Thyroid gland (tissue), 4 donors: ENCODE measurements around the gene MTUS2. TPM values are rescaled to one million over a fixed set of nuclear protein-coding genes. Genes with fewer than 3 reads are reported as not detected.

Experiments
- DNase-seq, 2 donors: peaks; one replicate each; pipeline ENCODE4 v3.0.0-alpha.2; 2019
- H3K27ac ChIP-seq, 3 donors: fragments of 200-600 bp; sonication (generic); 1 replicate in 2 of 3; 2 replicates in 1 of 3; pipeline ENCODE4 v1.5.1; 2016 to 2019; ENCODE audit warnings: mild to moderate bottlenecking in 1 of 3, moderate library complexity in 1 of 3
- H3K27me3 ChIP-seq: fragments of 200-600 bp; sonication (generic); one replicate; pipeline ENCODE4 v1.5.1; 2019
- H3K36me3 ChIP-seq, 2 donors: fragments of 200-600 bp; sonication (generic); one replicate each; pipeline ENCODE4 v1.5.1; 2016 to 2019
- H3K4me1 ChIP-seq, 2 donors: fragments of 200-600 bp; sonication (generic); one replicate each; pipeline ENCODE4 v1.5.1; 2017 to 2019
- H3K4me3 ChIP-seq, 3 donors: fragments of 200-600 bp; sonication (generic); replicated peaks in 1 of 3; 1 replicate in 2 of 3; 2 replicates in 1 of 3; pipeline ENCODE4 v1.5.1; 2016; ENCODE audit warnings: mild to moderate bottlenecking in 1 of 3
- H3K9me3 ChIP-seq: fragments of 200-600 bp; sonication (generic); one replicate; pipeline ENCODE4 v1.5.1; 2017
- CTCF ChIP-seq, 6 experiments: fragments of 200-600 bp in 3 of 6; fragments of 450-650 bp in 3 of 6; sonication (generic) in 3 of 6; IDR thresholded peaks; one replicate each; pipeline ENCODE4 v1.5.1; 2016 to 2019; ENCODE audit warnings: antibody characterized with exemption in 6 of 6, mild to moderate bottlenecking in 2 of 6, inconsistent platforms in 1 of 6, moderate library complexity in 1 of 6
- POLR2A ChIP-seq, 2 donors: fragments of 450-650 bp; IDR thresholded peaks; one replicate each; pipeline ENCODE4 v1.6.1; 2017; ENCODE audit warnings: antibody characterized with exemption in 2 of 2, mild to moderate bottlenecking in 2 of 2, moderate library complexity in 1 of 2
- WGBS, 2 donors: methylation state at CpG; one replicate each; pipeline ENCODE4 v1.1.5; 2017; 5-methylcytosine and 5-hydroxymethylcytosine counted together
- intact Hi-C: fragments of 100-400 bp; cut with DNase I; formaldehyde crosslinking; loops from one replicate; pipeline ENCODE4 v1.15.1; 2023
- total RNA-seq, 4 donors: library from RNA; depleted of rRNA; stranded (reverse); fragments of >200 nt; gene quantifications; one replicate each; pipeline ENCODE4 v1.2.3, GENCODE V29; 2016

Gene MTUS2
- total RNA-seq, 4 donors from 2014 or later = 0.98 to 1.5 (median 1.1) TPM

- TF ChIP-seq POLR2A (IDR thresholded peaks at IDR 0.05) (no peak), CTCF (IDR thresholded peaks at IDR 0.05) (peak in 3 of 6 experiments; percentile 28 to 53 (median 50))
- no peaks in the 10 kb centered on the region for H3K36me3 ChIP-seq
- intact Hi-C loops = loop anchor here (10.0 kb wide), 1 partner anchor 545 kb away; no protein-coding TSS in a partner anchor
- H3K27me3 ChIP-seq = no peaks in the 10 kb centered on the region
- H3K4me3 ChIP-seq = no peak overlapping the region
- peak; percentile 49 to 50 for DNase-seq
- H3K9me3 ChIP-seq = no peaks in the 10 kb centered on the region
- peaks cover 4 to 7% of the 10 kb centered on the region in 2 donors for H3K4me1 ChIP-seq
- H3K27ac ChIP-seq = no peak overlapping the region
- 0% methylated on average over 1 of the region's 55 CpGs; no CpG with 5 or more reads in 1 of the 2 donors for WGBS, 2 donors
Measured at GRCh38 chr13:28819735-28820098, 422 bp upstream of the MTUS2 start.

DNA sequence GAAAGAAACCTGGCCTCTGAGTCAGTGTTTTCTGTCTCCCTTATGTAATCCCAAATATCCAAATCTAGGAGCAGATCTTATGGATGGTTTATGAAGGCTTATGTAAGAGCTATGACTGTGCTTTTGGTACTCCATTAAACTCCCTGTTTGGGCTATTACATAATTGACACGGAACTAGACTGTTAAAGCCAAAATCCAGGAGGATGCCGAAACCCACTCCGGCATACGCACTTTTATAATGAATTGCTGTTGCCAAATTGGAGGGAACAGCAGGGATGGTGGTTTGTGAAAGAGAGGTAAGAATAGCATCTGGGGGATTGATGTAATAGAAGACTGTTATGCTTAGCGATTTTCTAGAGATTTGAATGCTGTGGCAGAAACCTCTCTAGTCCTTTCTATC lies 2.0 kb downstream of the MTUS2 start:
- 86 to 91% methylated on average over 5 of the region's 5 CpGs for WGBS, 2 donors
- Histone ChIP-seq H3K9me3 (no peaks in the 10 kb centered on the region), H3K27me3 (no peaks in the 10 kb centered on the region), H3K4me1 (peaks cover 4 to 7% of the 10 kb centered on the region in 2 donors), H3K27ac (no peak overlapping the region), H3K4me3 (no peak overlapping the region), H3K36me3 (no peaks in the 10 kb centered on the region)
- intact Hi-C loops = no loop called here
- no peak for DNase-seq
- TF ChIP-seq CTCF (IDR thresholded peaks at IDR 0.05) = no peak
- no peak for TF ChIP-seq POLR2A (IDR thresholded peaks at IDR 0.05)

GRCh38 chr13:28822801-28823200 lies 2.7 kb downstream of the MTUS2 start:
- H3K4me1 ChIP-seq = peaks cover 4 to 7% of the 10 kb centered on the region in 2 donors
- H3K27me3 ChIP-seq = no peaks in the 10 kb centered on the region
- H3K9me3 ChIP-seq = no peaks in the 10 kb centered on the region
- no peak overlapping the region for H3K4me3 ChIP-seq
- 71 to 72% methylated on average over 3 of the region's 3 CpGs for WGBS, 2 donors
- no peak overlapping the region for H3K27ac ChIP-seq
- no peak for DNase-seq
- intact Hi-C loops = no loop called here
- TF ChIP-seq POLR2A (IDR thresholded peaks at IDR 0.05) (no peak), CTCF (IDR thresholded peaks at IDR 0.05) (no peak)
- no peaks in the 10 kb centered on the region for H3K36me3 ChIP-seq

DNA sequence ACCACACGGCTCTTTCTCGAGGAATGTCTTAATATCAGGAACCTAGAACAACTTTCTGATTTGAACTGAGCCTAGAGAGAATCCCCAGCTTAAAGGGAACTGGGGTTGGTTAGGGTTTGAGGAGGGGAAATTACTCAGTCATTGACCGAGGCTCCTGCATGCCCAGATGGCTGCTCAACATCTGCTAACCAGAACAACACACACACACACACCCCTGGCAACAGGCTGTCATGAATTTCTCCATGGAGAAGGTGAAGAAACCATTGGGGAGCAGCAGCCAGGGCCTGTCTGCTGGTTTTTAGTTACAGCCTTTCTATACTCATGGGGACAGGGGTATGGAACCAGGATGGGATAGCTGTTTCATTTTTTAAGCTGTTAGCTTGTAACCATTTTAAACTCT lies 5.2 kb downstream of the MTUS2 start:
- TF ChIP-seq CTCF (IDR thresholded peaks at IDR 0.05) (no peak), POLR2A (IDR thresholded peaks at IDR 0.05) (no peak)
- no peaks in the 10 kb centered on the region for H3K36me3 ChIP-seq
- DNase-seq = no peak
- H3K27me3 ChIP-seq = no peaks in the 10 kb centered on the region
- intact Hi-C loops = no loop called here
- WGBS, 2 donors = 79 to 90% methylated on average over 3 of the region's 3 CpGs
- no peak overlapping the region for H3K4me3 ChIP-seq
- H3K4me1 ChIP-seq = peaks cover 4 to 5% of the 10 kb centered on the region in 2 donors
- H3K27ac ChIP-seq = no peak overlapping the region
- no peaks in the 10 kb centered on the region for H3K9me3 ChIP-seq

- DNase-seq = no peak
- no peak overlapping the region for H3K4me3 ChIP-seq
- no peaks in the 10 kb centered on the region for H3K36me3 ChIP-seq
- TF ChIP-seq CTCF (IDR thresholded peaks at IDR 0.05) (no peak), POLR2A (IDR thresholded peaks at IDR 0.05) (no peak)
- 89 to 92% methylated on average over 1 of the region's 1 CpG for WGBS, 2 donors
- H3K4me1 ChIP-seq = no peaks in the 10 kb centered on the region
- H3K9me3 ChIP-seq = no peaks in the 10 kb centered on the region
- H3K27ac ChIP-seq = no peak overlapping the region
- intact Hi-C loops = no loop called here
- no peaks in the 10 kb centered on the region for H3K27me3 ChIP-seq
Measured at GRCh38 chr13:28826368-28826767, 6.2 kb downstream of the MTUS2 start.
